Stimulated activated CD4-positive, alpha-beta T cell treated with anti-CD3 and anti-CD28 coated beads, Interleukin-15, amount 100 ng/mL, for 1 hour (primary cell): ENCODE measurements around the gene KRT28.
"Not testable (repeated sequence)": the region's sequence is repeated elsewhere in the genome, so short reads cannot be mapped to it uniquely, and the experiment has no call there.

Experiments used
- DNase-seq, 2 donors: peaks; one replicate each; pipeline ENCODE4 v3.0.0-alpha.2; 2020; ENCODE audit warnings: low read depth in 1 of 2, low spot score in 1 of 2

Gene KRT28

GRCh38 chr17:40818733-40819527 is 19.2 kb upstream of the KRT28 start:
- DNase-seq: peak; percentile 65 to 76

GRCh38 chr17:40818343-40818732 is 18.6 kb upstream of the KRT28 start:
- DNase-seq: no peak

- no peak for DNase-seq
These were observed 17.4 kb upstream of the KRT28 start for GRCh38 chr17:40817103-40817682.

- DNase-seq: no peak
These were observed 16.8 kb upstream of the KRT28 start for GRCh38 chr17:40816569-40816968.

GRCh38 chr17:40815381-40815780 is 15.6 kb upstream of the KRT28 start:
- no peak for DNase-seq

GRCh38 chr17:40814657-40815056 is 14.9 kb upstream of the KRT28 start:
- not testable (repeated sequence) for DNase-seq

GRCh38 chr17:40813804-40814203 is 14.0 kb upstream of the KRT28 start:
- DNase-seq: no peak

GRCh38 chr17:40812639-40813038 is 12.9 kb upstream of the KRT28 start:
- no peak for DNase-seq

- no peak for DNase-seq
These were observed 10.7 kb upstream of the KRT28 start for GRCh38 chr17:40810494-40810893.

GRCh38 chr17:40809721-40810421 is 10.1 kb upstream of the KRT28 start:
- no peak for DNase-seq

GRCh38 chr17:40806131-40806530 is 6.4 kb upstream of the KRT28 start:
- no peak for DNase-seq

- peak; percentile 35 to 63 for DNase-seq
These were observed 3.9 kb upstream of the KRT28 start for GRCh38 chr17:40803617-40804082.

GRCh38 chr17:40801157-40801556 is 1.4 kb upstream of the KRT28 start:
- DNase-seq: no peak

- DNase-seq: no peak
These were observed 622 bp upstream of the KRT28 start for GRCh38 chr17:40800381-40800780.

GRCh38 chr17:40796846-40797245 is 2.9 kb downstream of the KRT28 start:
- no peak for DNase-seq

GRCh38 chr17:40795019-40795667 is 4.6 kb downstream of the KRT28 start:
- DNase-seq: no peak

- no peak for DNase-seq
These were observed 5.3 kb downstream of the KRT28 start for GRCh38 chr17:40794466-40794865.

GRCh38 chr17:40793832-40794231 is 5.9 kb downstream of the KRT28 start:
- DNase-seq: no peak

GRCh38 chr17:40791787-40792436 is 7.8 kb downstream of the KRT28 start:
- DNase-seq: no peak

GRCh38 chr17:40791111-40791510 is 8.6 kb downstream of the KRT28 start:
- DNase-seq: no peak

GRCh38 chr17:40782450-40782849 is 17.3 kb downstream of the KRT28 start, which contains the start of gene KRT27:
Gene KRT27, minus strand, starts transcription at chr17:40782550. Its CDS starts 57 bp downstream, at chr17:40782493.
- no peak for DNase-seq
